ENCODE measurements around the gene DBH. TPM values are rescaled to one million over a fixed set of nuclear protein-coding genes. Genes with fewer than 3 reads are reported as not detected.
A peak's percentile ranks its signal among the peaks of the same experiment; 100 is the strongest.

The DBH gene
- polyA plus RNA-seq, 12 donors = 0.39 to 1.0 (median 0.59) TPM; not detected in 2

- DNase-seq = no peak
Measured at GRCh38 chr9:133603135-133603927, 32.8 kb upstream of the DBH start.

- DNase-seq = no peak
Measured at GRCh38 chr9:133604214-133604613, 31.9 kb upstream of the DBH start.

- DNase-seq = no peak
Measured at GRCh38 chr9:133604856-133605255, 31.3 kb upstream of the DBH start.

GRCh38 chr9:133605446-133605845 lies 30.7 kb upstream of the DBH start:
- no peak for DNase-seq

GRCh38 chr9:133605856-133606707 lies 30.1 kb upstream of the DBH start:
- no peak for DNase-seq

GRCh38 chr9:133606708-133607025 lies 29.5 kb upstream of the DBH start:
- no peak for DNase-seq

GRCh38 chr9:133607381-133607780 lies 28.8 kb upstream of the DBH start:
- DNase-seq = no peak

GRCh38 chr9:133607976-133608375 lies 28.2 kb upstream of the DBH start:
- no peak for DNase-seq

- no peak for DNase-seq
Measured at GRCh38 chr9:133608382-133608781, 27.8 kb upstream of the DBH start.

- no peak for DNase-seq
Measured at GRCh38 chr9:133608889-133609288, 27.3 kb upstream of the DBH start.

- peak; percentile 65 for DNase-seq
Measured at GRCh38 chr9:133609311-133610098, 26.7 kb upstream of the DBH start, which contains the start of gene FAM163B. TSS of gene FAM163B (minus strand) at chr9:133609389. CDS start at chr9:133580223, 29,166 bp downstream.

- DNase-seq = no peak
Measured at GRCh38 chr9:133610845-133611244, 25.3 kb upstream of the DBH start.

- no peak for DNase-seq
Measured at GRCh38 chr9:133612051-133612450, 24.1 kb upstream of the DBH start.

GRCh38 chr9:133612816-133613215 lies 23.3 kb upstream of the DBH start:
- DNase-seq = no peak

GRCh38 chr9:133613432-133613831 lies 22.7 kb upstream of the DBH start:
- DNase-seq = no peak

GRCh38 chr9:133614056-133614455 lies 22.1 kb upstream of the DBH start:
- no peak for DNase-seq

- no peak for DNase-seq
Measured at GRCh38 chr9:133614678-133615077, 21.5 kb upstream of the DBH start.

GRCh38 chr9:133615186-133615585 lies 21.0 kb upstream of the DBH start:
- no peak for DNase-seq

- no peak for DNase-seq
Measured at GRCh38 chr9:133615606-133616188, 20.5 kb upstream of the DBH start.

GRCh38 chr9:133616643-133617405 lies 19.3 kb upstream of the DBH start:
- DNase-seq = no peak

GRCh38 chr9:133618726-133619125 lies 17.4 kb upstream of the DBH start:
- no peak for DNase-seq
